Ecto neural progenitor cell (in vitro differentiated cells): ENCODE measurements around the gene TMEM80.

Source experiments
- DNase-seq: peaks from one replicate; pipeline ENCODE4 v3.0.0-alpha.2; 2018; ENCODE audit warnings: low spot score

The TMEM80 gene

GRCh38 chr11:746289-747157, 50.9 kb downstream of the TMEM80 start:
- no peak for DNase-seq

GRCh38 chr11:747158-748006, 51.8 kb downstream of the TMEM80 start, which contains the start of gene TALDO1:
TSS of gene TALDO1 (plus strand) at chr11:747464. CDS start at chr11:747482, 18 bp downstream.
- DNase-seq = peak; percentile 97

GRCh38 chr11:748007-748359, 52.4 kb downstream of the TMEM80 start:
- DNase-seq = no peak

DNA sequence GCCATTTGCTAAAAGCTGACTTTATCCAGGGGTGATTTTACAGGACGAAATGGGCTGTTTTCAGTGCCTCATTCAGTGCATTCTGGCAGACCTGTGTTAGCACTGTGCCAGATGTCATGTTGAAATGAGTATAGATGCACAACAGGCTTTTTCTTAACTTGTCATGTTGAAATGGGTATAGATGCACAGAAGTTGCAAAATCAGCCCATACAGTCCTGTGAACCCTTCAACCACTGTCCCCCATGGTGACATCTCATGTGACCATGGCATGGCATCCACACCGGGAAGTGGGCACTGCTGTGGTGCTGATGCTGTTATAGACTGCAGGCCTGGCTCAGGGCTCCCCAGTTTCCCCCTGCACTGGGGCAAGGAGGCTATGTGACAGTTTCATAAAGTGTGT, 54.1 kb downstream of the TMEM80 start:
- no peak for DNase-seq
